ENCODE results near the gene BABAM2. TPM values are rescaled to one million over a fixed set of nuclear protein-coding genes. Genes with fewer than 3 reads are reported as not detected.

The BABAM2 gene
- total RNA-seq, 1 donor from 2014 or later: 16.7 TPM

DNA sequence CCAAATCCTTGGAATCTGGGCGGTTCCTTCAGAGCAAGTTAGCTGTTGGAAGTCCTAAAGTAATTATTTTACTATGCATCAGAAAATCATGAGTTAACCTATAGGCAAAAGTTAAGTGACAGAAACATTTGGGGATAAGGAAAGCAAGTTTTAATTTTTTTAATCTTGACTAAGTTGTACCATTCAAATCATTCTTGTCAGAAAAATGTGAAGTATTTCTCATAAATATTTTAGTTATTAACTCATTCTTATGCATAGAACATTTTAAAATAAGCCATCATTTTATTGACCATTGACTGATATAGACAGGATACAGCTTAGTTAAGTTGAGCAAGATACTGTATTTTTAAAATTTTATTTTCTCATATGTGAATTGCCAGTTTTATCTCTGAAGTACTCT, 403.9 kb downstream of the BABAM2 start:
- DNase-seq (ENCODE audit: low spot score) (no peak), ATAC-seq (no peak)

DNA sequence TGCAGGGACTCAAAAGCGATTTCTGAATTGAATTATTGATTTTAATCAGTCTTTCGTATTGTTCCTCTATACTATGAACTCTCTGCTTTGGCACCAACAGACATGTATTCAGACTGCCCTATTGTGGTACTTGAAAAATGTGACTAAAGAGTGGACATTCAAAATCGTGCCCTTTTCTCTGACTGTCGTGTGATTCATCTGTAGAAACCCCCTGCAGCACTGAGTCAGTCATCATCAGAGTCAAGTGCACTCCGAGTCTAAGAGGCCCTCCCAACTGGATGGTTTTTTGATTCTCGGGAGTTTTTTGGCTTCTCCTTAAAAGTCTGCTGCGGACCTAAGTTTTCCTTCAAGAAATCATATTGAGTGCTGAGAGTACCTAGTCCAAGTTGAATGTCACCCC, 405.7 kb downstream of the BABAM2 start:
- ATAC-seq (no peak), DNase-seq (ENCODE audit: low spot score) (no peak)

DNA sequence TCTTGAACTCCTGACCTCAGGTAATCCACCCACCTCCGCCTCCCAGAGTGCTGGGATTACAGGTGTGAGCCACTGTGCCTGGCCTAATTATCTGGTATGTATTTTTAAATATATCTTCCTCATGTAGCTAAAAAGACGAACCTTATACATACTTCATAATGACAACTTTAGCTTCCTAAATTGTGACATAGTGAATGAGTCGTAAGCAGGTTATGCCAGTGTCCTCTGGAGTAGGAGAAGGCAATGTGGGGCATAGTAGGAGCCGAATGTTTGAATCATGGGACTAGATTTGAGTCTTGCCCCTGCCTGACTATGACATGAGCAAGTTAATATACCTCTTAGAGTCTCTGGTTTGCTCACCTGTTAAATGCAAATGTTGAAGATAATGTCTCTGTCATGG, 406.4 kb downstream of the BABAM2 start:
- DNase-seq (ENCODE audit: low spot score): no peak
- ATAC-seq: no peak

DNA sequence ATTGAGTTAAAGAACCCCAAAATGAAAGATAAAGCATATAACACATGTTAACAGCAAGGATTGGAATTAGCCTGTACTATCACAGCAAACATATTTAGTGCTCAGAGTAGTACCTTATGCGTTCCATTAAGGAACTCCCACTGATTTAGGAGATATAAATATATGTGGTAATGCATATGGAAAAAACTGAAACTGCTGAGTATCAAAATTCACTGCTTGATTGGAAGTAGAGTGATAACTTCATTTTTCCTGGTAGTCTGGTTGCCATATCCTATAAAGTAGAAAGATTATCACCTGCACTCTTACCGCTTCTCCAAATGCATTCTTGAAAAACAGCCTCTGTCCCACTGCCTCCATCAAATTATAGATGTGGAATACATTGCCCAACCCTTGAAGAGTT, 407.0 kb downstream of the BABAM2 start:
- DNase-seq (ENCODE audit: low spot score): no peak
- ATAC-seq: no peak

DNA sequence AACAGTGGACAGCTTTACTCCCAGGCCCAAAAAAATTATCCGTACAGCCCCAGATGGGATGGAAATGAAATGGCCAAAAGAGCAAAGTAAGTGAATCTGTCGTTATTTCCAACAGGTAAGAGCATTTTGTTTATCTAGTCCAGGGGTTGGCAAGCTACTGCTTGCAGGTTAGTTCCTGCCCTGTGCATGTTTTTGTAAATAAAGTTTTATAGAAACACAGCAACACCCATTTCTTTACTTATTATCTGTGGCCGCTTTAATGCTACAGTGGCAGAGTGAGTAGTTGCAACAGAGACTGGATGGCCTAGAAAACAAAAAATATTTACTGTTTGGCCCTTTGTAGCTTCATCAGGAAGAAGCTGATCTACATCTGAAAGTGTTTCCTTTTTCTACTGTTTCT, 407.9 kb downstream of the BABAM2 start:
- ATAC-seq (no peak), DNase-seq (ENCODE audit: low spot score) (no peak)

DNA sequence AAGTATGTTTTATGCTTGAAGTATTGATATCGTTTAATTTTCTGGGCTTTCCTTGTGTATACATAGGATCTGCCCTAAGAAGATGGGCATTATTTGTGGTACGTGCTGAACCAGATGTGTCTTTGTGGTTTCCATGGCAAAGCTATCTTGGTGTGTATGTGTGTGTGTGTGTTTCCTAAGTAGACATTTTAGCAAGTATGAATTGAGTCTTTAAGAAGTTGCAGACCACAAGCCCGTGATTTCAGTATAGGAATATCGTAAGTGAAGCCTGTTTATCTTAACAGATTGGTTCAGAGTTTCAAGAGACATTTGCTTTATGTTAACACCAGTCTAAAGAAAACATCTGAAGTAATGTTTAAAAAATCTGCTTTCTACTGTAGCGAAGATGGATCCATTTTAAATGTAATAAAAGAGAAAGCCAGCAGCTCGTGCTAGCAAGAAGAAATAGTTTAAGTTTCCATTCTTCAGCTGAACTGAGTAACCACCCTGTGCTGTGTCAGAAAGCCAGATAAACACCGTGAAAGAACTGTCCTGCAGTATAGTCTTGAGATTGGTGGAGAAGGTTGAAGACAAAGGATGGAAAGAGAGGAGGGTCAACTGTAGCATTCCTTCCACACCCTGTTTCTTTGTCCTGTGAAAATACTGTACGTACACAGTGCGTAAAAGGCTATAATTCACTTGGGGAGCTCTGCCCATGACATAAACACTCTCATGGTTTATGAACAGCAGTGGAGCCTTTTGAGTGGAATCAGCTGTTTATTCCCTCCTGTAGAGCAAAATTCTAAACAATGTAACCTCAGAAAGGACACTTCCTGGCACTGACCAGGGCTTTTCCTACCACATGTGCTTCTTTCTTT, 410.2 kb downstream of the BABAM2 start:
- no peak for ATAC-seq
- DNase-seq (ENCODE audit: low spot score): no peak

DNA sequence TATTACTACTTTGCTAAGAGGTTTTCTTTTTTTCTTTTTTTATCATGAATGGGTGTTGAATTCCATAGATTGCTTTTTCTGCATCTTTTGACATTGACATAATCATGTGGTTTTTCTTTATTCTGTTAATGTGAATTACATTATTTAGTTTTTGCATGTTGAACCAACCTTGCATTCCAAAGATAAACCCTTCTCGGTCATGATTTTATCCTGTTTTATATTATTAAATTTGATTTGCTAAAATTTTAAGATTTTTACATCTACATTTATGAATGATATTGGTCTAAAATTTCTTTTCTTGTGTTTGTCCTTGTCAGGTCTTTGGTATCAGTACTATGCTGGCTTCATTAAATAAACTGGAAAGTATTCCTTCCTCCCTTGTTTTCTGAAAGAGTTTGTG, 414.7 kb downstream of the BABAM2 start:
- no peak for ATAC-seq
- no peak for DNase-seq (ENCODE audit: low spot score)

DNA sequence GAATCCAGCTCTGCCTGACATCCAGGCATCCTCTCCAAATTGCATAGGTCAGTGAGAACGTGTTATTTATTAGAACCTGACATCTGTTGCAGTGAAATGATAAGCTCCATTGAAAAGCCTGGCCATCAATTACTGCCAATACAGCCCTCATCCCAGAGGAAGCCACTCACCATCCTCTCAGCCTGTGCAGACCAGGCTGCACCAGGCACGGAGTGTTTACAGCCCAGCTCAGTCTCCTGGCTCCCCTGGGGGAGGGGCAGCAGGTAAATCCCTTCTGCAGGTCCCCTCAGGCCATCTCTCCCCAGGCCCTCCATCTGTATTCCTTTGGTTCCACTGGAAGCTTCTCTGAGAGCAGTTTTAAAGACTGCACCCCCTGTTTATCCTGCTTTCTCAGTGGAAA, 419.6 kb downstream of the BABAM2 start:
- no peak for ATAC-seq
- DNase-seq (ENCODE audit: low spot score): no peak

DNA sequence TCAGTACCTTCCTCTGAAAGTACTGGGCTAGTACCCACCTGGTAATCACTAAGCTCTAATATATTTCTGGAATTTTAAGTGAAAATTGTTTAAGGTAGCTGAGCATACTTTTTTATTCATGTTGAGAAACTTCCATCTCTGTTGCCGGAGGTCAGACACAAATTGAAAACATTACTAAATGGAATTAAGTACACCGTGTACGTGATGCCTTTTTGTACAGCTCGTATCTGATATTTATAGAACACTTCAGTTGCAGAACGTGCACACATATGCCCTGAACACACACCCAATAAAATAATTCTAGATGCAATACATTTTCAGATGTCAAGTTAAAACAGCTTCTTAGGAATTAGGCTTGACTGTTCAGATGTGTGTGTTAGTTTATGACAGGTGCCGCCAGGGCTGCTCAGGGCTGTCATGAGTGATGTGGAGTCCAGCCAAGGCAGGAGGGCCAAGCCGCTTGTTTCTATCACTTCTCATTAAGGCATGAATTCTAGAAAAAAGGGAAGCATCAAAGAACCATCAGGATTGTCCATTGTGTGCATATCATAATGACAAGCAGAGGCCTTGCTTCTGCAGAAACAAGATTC, 421.2 kb downstream of the BABAM2 start:
- DNase-seq (ENCODE audit: low spot score) (no peak), ATAC-seq (no peak)

DNA sequence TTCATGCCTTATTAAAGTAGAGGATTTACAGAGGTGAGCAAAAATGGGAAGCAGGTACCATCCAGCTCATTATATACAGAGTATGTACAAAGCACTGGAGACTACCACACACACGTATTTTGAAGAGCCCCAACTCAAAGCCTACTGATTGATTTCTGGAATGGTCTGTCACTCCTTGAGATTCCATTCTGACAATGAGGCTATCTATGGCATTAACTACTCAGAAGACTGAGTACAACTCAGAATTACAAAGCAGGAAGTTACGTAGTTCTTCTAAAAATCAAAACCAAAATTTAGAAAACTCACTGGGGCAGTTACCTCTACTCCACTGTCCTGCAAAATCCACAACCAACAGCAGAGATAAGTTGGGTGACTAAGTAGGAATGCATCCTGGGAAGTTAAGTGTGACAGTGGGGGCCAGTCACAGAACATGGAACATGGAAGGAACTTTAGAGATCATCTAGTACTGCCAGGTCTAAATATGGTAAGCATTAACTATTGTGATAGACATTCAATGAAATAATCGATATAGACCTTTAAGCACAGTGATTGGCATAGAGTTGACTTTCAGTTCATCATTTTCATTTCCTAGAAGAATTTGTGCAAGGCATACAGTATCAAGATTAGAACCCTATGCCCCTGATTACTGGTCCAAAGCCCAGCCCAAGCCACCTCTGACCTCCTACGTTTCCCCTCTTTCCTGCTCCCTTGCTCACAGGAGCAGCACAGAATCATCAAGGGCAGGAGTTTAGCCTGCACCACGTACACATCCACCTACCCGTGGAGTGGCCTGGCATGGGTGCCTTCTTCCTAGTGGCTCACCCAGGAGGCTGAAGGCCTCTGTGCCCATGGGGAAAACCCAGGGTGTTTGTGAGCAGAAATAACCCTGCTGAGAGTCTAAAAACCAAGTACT, 422.0 kb downstream of the BABAM2 start:
- no peak for DNase-seq (ENCODE audit: low spot score)
- no peak for ATAC-seq

DNA sequence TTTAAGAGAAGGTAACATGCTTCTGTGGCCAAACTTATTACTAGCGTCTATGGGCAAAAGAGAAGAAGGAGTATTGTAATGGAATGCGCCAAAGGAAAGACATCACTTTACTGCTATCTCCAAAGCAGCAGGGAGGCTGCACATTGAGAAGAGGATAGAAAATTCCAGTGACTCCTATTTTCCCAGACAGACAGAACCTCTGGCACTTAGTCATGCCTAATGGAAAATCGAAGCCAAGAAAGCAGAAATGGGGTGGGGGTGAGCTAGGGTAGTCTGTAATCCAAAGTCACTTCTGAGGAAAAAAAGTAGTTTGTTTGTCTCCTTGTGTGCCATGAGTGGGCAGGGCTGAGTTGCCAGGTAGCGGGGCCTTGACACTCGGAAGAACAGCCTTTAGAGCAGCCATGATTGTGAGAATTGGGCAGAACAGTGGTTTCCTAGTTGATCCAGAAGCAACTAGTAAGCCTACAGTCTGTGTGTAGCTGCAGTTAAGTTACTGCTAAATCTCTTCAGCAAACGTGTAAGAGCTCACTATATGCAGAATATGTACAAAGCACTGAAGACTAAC, 422.8 kb downstream of the BABAM2 start:
- DNase-seq (ENCODE audit: low spot score) (no peak), ATAC-seq (no peak)

DNA sequence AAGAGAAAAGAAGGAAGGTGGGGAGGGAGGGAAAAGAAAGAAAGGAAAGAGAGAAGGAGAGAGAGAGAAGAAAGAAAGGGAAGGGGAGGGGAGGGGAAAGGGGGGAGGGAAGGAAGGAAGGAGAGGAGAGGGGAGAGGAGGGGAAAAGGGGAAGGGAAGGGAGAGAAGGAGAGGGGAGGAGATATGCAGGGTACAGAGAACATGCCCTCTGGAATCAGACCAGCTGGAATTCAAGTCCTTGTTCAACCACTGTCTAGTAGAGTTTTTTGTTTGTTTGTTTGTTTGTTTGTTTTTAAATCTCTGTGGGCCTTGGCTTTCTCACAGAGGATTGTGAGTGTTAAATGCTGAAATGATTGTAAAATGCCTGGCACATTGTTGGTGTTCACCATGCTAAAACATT, 424.4 kb downstream of the BABAM2 start:
- ATAC-seq (peak; percentile 23), DNase-seq (ENCODE audit: low spot score) (no peak)

DNA sequence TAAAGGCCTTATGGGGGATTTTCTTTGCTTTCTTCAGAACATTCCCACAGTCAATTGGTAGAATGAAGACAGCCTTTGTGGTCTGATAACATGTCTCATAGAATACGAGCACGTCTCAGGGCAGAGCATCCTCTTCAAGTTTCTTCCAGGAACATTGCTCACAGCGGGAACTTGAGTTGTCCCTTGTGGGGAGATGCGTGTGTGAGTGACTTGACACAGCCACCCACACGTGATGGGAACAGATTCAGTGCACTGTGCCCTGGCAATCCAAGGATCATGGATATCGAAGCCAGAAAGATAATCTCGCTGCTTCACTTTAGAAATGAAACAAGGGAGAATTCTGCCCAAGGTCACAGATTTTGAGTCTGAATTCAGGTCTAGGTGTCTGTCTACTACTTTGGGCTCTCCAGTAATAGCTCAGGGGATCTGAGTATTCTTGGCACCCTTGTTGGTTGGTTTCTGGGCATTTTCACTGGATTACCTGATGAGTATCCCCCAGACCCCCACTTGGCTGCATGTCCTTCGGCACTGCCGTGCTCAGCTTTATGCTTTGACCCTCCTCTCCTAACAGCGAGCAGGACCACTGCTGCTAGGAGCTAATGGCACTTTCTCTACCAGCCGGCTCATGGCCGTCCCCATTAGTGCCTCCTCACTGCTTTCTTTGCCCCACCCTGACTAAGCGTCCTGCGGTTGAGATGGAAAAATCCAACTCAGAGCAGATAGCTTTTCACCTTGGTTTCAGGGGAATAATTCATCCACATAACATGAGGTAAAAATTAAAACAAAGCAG, 426.2 kb downstream of the BABAM2 start:
- ATAC-seq (no peak), DNase-seq (ENCODE audit: low spot score) (no peak)

DNA sequence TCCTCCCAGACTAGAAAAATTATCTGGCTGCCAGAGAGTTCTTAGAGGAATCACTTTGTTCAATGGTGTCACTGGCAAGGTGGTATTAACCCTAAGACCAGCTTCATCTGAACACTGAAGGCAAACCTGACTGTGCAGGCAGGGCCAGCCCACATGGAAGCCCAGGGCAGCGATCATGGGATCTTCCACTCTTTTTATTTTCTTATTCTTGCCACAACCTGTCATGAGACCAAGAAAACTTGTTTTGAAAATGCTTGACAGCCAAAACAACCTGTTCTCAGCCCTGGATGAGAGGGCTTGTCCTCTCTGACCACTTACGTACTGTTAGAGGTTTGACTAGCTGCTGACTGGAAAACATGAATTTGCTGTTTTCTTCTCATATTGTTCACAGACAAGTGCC, 426.9 kb downstream of the BABAM2 start:
- DNase-seq (ENCODE audit: low spot score) (no peak), ATAC-seq (no peak)

DNA sequence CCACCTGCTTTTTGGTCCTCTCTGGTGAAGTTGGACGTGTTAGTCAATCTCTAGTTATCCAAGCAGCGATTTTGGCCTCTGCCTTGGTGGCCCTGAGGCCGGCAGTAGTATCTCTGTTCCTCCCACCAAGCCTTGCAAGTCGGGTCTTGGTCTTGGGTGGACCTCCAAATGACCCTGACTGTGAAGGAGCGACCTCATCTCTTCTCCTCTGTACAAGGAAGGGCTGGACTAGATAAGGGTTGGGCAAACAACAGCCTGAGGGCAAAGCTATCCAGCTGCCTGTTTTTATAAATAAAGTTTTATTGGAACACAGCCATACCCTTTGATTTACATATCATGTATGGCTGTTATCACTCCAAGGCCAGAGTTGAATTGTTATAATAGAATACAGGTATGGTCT, 427.5 kb downstream of the BABAM2 start:
- ATAC-seq (no peak), DNase-seq (ENCODE audit: low spot score) (no peak)

DNA sequence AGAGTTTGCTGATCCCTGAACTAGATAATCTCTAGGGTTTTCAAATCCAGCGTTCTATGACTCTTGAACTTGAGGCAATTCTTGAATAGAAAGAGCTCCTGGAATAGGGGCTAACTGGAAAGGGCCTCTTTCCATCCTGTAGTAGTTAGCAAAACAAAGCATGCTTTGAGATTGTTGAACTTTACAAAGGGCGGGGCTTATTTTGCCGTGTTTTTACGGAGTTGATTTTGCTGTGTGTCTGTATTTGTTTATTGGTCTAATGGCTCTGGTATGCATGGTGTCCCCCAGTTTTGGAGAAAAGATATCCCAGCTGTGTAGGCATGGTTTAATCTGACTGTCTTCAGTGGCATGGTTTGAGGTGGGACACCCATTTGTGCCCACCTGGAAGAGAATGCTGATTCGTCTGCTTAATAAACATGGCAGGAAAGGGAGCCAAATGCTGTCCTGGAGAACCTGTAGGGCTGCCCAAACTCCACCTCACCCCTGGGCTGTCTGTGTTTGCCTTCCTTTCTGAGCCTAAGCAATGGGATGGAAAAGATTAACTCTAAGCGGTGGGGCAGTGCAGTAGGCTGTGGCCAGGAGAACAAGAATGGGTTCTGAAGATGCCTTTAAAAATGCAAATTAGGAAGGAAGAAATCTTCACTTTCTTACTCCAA, 428.1 kb downstream of the BABAM2 start:
- ATAC-seq (no peak), DNase-seq (ENCODE audit: low spot score) (no peak)

DNA sequence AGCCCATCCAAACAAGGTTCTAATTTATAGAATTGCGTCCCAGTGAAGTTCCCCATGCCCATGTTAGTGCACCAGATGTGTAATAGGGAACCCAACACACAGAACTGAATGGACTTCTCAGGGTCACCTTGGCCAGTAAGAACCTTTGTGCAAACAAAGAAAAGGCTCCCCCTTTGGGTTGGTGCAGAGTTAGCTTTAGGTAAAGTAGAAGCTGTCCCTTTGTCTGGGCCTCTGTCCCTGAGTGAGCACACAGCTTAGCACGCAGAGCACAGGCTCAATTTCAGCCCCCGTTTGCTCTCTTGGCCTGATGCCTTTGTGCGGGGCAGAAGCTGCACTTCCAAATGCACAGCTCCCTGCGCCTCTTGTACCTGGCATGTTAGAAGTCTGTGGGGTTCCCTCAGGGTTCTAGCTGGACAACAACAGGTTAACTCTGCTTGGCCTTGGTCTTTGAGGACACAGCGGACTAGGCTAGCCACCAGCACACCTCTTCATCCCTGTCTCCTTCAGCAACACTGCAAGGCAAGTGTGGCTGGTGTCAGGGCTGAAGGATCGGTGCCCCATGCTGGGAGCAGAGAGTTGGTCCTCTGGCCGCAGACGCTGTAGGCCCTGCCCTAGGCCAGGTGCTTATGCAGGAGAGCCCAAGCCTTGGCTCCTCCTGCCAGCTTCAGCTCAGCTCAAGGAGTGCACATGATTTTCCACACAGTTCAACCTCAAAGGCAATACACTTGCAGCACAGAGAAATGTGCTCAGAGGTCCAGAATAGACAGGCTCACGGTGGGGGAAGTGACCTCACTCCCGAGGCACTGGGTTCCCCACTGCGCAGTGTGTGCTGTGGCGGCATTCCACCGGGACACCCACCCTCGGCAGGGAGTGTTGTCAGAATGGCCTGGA, 428.8 kb downstream of the BABAM2 start:
- DNase-seq (ENCODE audit: low spot score) (no peak), ATAC-seq (no peak)

DNA sequence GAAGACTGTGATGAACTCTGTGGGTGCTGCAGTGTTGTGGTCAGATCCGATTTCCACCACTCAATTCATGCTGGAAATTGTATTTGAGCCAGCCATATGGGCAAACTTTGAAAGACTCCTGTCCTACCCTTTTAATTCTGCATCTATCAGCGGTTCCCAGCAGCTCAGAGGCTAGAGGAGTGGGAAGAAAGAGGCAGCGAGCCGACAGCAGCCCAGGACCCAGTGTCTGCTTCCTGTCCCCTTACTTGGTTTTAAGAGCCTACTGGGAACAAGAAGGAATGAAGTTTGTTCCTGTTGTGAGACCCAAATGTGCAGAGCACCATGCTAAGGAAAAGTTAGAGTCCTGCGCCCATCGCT, 429.5 kb downstream of the BABAM2 start:
- no peak for DNase-seq (ENCODE audit: low spot score)
- ATAC-seq: no peak

DNA sequence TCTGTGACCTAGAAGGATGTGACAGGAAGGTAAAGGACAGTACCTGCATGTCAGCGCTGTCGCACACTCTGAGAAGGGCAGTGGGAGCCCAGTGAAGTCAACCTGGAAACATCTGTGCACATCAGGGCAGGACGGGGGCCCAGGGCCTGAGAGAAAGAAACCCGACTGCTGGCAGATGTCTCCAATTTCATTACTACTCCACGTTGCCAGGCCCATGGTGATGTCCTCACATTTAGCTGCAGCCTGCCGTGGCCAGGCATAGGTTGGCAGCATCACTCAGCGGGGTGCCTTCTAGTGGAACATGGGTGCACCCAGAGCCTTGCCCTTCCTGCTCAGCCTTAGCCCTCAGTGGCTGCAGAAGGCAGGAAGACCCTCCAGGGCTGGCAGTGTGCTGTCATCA, 429.8 kb downstream of the BABAM2 start:
- ATAC-seq: no peak
- no peak for DNase-seq (ENCODE audit: low spot score)
